ENCODE measurements around the gene INHBE. TPM values are rescaled to one million over a fixed set of nuclear protein-coding genes. Genes with fewer than 3 reads are reported as not detected.
"Not testable (repeated sequence)": the region's sequence is repeated elsewhere in the genome, so short reads cannot be mapped to it uniquely, and the experiment has no call there.

The INHBE gene
- total RNA-seq, 1 donor from 2014 or later = 18.0 TPM

- no peak for TF ChIP-seq CTCF (IDR thresholded peaks at IDR 0.05; ENCODE audit: partially characterized antibody, unreplicated experiment)
Measured at GRCh38 chr12:57433370-57433769, 21.7 kb upstream of the INHBE start.

GRCh38 chr12:57434517-57435223 lies 20.4 kb upstream of the INHBE start, which contains the start of gene INHBC:
Gene INHBC, plus strand, starts transcription at chr12:57434784. Its CDS starts 103 bp downstream, at chr12:57434887.
- Mint-ChIP-seq H3K4me3 (ENCODE audit: unreplicated experiment) (no peak within 1 kb of the TSS), H3K36me3 (ENCODE audit: unreplicated experiment) (no peaks in the 10 kb centered on the region), H3K27me3 (ENCODE audit: unreplicated experiment) (peaks cover 4% of the 10 kb centered on the region), H3K27ac (ENCODE audit: unreplicated experiment) (no peak within 1 kb of the TSS), H3K4me1 (ENCODE audit: low read depth, unreplicated experiment) (peaks cover 3% of the 10 kb centered on the region), H3K9me3 (ENCODE audit: unreplicated experiment) (peaks cover 8% of the 10 kb centered on the region)
- TF ChIP-seq CTCF (IDR thresholded peaks at IDR 0.05; ENCODE audit: partially characterized antibody, unreplicated experiment) = no peak
- DNase-seq = no peak

More at GRCh38 chr12:57433370-57433769, 21.7 kb upstream of the INHBE start:
- Mint-ChIP-seq H3K27ac (ENCODE audit: unreplicated experiment) (no peak overlapping the region), H3K36me3 (ENCODE audit: unreplicated experiment) (no peaks in the 10 kb centered on the region), H3K4me1 (ENCODE audit: low read depth, unreplicated experiment) (peaks cover 5% of the 10 kb centered on the region), H3K27me3 (ENCODE audit: unreplicated experiment) (peaks cover 4% of the 10 kb centered on the region), H3K4me3 (ENCODE audit: unreplicated experiment) (no peak overlapping the region), H3K9me3 (ENCODE audit: unreplicated experiment) (peaks cover 8% of the 10 kb centered on the region)
- DNase-seq = no peak

GRCh38 chr12:57435293-57435692 lies 19.8 kb upstream of the INHBE start:
- Mint-ChIP-seq H3K27ac (ENCODE audit: unreplicated experiment) (no peak overlapping the region), H3K4me1 (ENCODE audit: low read depth, unreplicated experiment) (no peaks in the 10 kb centered on the region), H3K36me3 (ENCODE audit: unreplicated experiment) (no peaks in the 10 kb centered on the region), H3K9me3 (ENCODE audit: unreplicated experiment) (peaks cover 6% of the 10 kb centered on the region), H3K4me3 (ENCODE audit: unreplicated experiment) (no peak overlapping the region), H3K27me3 (ENCODE audit: unreplicated experiment) (peaks cover 2% of the 10 kb centered on the region)
- no peak for TF ChIP-seq CTCF (IDR thresholded peaks at IDR 0.05; ENCODE audit: partially characterized antibody, unreplicated experiment)
- DNase-seq = no peak

GRCh38 chr12:57438400-57438799 lies 16.7 kb upstream of the INHBE start:
- H3K4me3 Mint-ChIP-seq (ENCODE audit: unreplicated experiment) = no peak overlapping the region
- TF ChIP-seq CTCF (IDR thresholded peaks at IDR 0.05; ENCODE audit: partially characterized antibody, unreplicated experiment) = no peak
- no peak for DNase-seq
- no peaks in the 10 kb centered on the region for H3K27me3 Mint-ChIP-seq (ENCODE audit: unreplicated experiment)
- no peak overlapping the region for H3K27ac Mint-ChIP-seq (ENCODE audit: unreplicated experiment)
- H3K36me3 Mint-ChIP-seq (ENCODE audit: unreplicated experiment) = peaks cover 4% of the 10 kb centered on the region
- H3K4me1 Mint-ChIP-seq (ENCODE audit: low read depth, unreplicated experiment) = no peaks in the 10 kb centered on the region
- H3K9me3 Mint-ChIP-seq (ENCODE audit: unreplicated experiment) = no peaks in the 10 kb centered on the region

- DNase-seq = no peak
- Mint-ChIP-seq H3K27me3 (ENCODE audit: unreplicated experiment) (no peaks in the 10 kb centered on the region), H3K36me3 (ENCODE audit: unreplicated experiment) (peaks cover 4% of the 10 kb centered on the region), H3K27ac (ENCODE audit: unreplicated experiment) (no peak overlapping the region), H3K9me3 (ENCODE audit: unreplicated experiment) (no peaks in the 10 kb centered on the region), H3K4me3 (ENCODE audit: unreplicated experiment) (no peak overlapping the region), H3K4me1 (ENCODE audit: low read depth, unreplicated experiment) (no peaks in the 10 kb centered on the region)
- no peak for TF ChIP-seq CTCF (IDR thresholded peaks at IDR 0.05; ENCODE audit: partially characterized antibody, unreplicated experiment)
Measured at GRCh38 chr12:57439762-57440266, 15.3 kb upstream of the INHBE start.

GRCh38 chr12:57441393-57441792 lies 13.7 kb upstream of the INHBE start:
- H3K27ac Mint-ChIP-seq (ENCODE audit: unreplicated experiment); H3K4me1 Mint-ChIP-seq (ENCODE audit: low read depth, unreplicated experiment); H3K4me3 Mint-ChIP-seq (ENCODE audit: unreplicated experiment); H3K27me3 Mint-ChIP-seq (ENCODE audit: unreplicated experiment); H3K9me3 Mint-ChIP-seq (ENCODE audit: unreplicated experiment); H3K36me3 Mint-ChIP-seq (ENCODE audit: unreplicated experiment); DNase-seq: not testable (repeated sequence)
